K562 (cell line): ENCODE data around the gene ROBO2. TPM values are rescaled to one million over a fixed set of nuclear protein-coding genes. Genes with fewer than 3 reads are reported as not detected.
A peak's percentile ranks its signal among the peaks of the same experiment; 100 is the strongest.

Experiments used
- ATAC-seq: fragments of 200-7000 bp; cut with Tn5 transposase; 3 replicates; pipeline ENCODE4 v1.9.1; 2020; ENCODE audit warnings: moderate library complexity
- BruUV-seq: library from RNA; stranded (reverse); fragments of 400-500 nt; replicated peaks from 2 replicates; lab custom pipeline; 2021; lab: Mats Ljungman, UMichigan
- CTCF ChIA-PET: fragments of 300-600 bp; formaldehyde crosslinking; extraction: SDS; loops from one replicate; lab custom pipeline; 2021; ENCODE audit warnings: low intra/inter-chr PET ratio; lab: Yijun Ruan, JAX
- POLR2A ChIA-PET: fragments of 300-600, 350-650 bp; sonication (Branson Sonifier 250); formaldehyde crosslinking; extraction: SDS; loops from one replicate; lab custom pipeline; 2021; ENCODE audit warnings: antibody characterized with exemption, inconsistent platforms; lab: Yijun Ruan, JAX
- DNase-seq, 4 experiments: peaks; one replicate each; pipeline versions ENCODE4 v3.0.0 to v3.0.0-alpha.2; 2011 to 2018; ENCODE audit warnings: low spot score in 3 of 4, mixed read lengths in 3 of 4; ENCODE audit errors: extremely low read depth in 1 of 4
- FAIRE-seq: peaks from 2 replicates; lab custom pipeline; 2011; peaks lifted over from hg19 to GRCh38; lab: Jason Lieb, UNC
- H2AFZ ChIP-seq: 2 replicates; pipeline ENCODE4 v1.6.0; 2011; ENCODE audit warnings: low read depth, low read length, control low read depth, inconsistent platforms
- H3K27ac ChIP-seq: fragments of 200-600 bp; 3 replicates; pipeline ENCODE4 v1.8.0; 2011; ENCODE audit warnings: low read depth, mild to moderate bottlenecking, control low read depth, inconsistent platforms, low read length, moderate library complexity, mixed read lengths; ENCODE audit errors: extremely low read depth
- H3K27me3 ChIP-seq, 2 experiments: fragments of 300-600 bp in 1 of 2; 2 replicates in 1 of 2; 3 replicates in 1 of 2; pipeline versions ENCODE4 v1.6.0 to v1.8.0; 2011; ENCODE audit warnings: inconsistent platforms in 2 of 2, low read length in 2 of 2, mild to moderate bottlenecking in 1 of 2, mixed read lengths in 1 of 2, moderate library complexity in 1 of 2; ENCODE audit not compliant: control insufficient read depth in 2 of 2, insufficient read depth in 2 of 2
- H3K36me3 ChIP-seq: fragments of 300-600 bp; 3 replicates; pipeline ENCODE4 v1.8.0; 2011; ENCODE audit warnings: mild to moderate bottlenecking, low read length, inconsistent platforms; ENCODE audit not compliant: control insufficient read depth, insufficient read depth
- H3K4me1 ChIP-seq, 2 experiments: fragments of 200-600 bp in 1 of 2; replicated peaks in 1 of 2; 2 replicates in 1 of 2; 3 replicates in 1 of 2; pipeline versions ENCODE4 v1.5.1 to v1.8.0; 2011; ENCODE audit warnings: inconsistent platforms in 2 of 2, low read length in 2 of 2, mild to moderate bottlenecking in 1 of 2, mixed read lengths in 1 of 2, moderate library complexity in 1 of 2; ENCODE audit not compliant: control insufficient read depth in 2 of 2, insufficient read depth in 2 of 2
- H3K4me2 ChIP-seq: 2 replicates; pipeline ENCODE4 v1.6.1; 2011; ENCODE audit warnings: low read length, control low read depth, inconsistent platforms, mixed read lengths; ENCODE audit not compliant: insufficient read depth
- H3K4me3 ChIP-seq: fragments of 200-600 bp; sonication (generic), shearing (Covaris generic); 2 replicates; pipeline ENCODE4 v1.5.1; 2016; ENCODE audit warnings: control low read depth, inconsistent platforms
- H3K79me2 ChIP-seq: fragments of 200-600 bp; 3 replicates; pipeline ENCODE4 v1.8.0; 2011; ENCODE audit warnings: low read length, inconsistent platforms; ENCODE audit not compliant: control insufficient read depth, insufficient read depth
- H3K9ac ChIP-seq, 2 experiments: 2 replicates each; pipeline versions ENCODE4 v1.6.0 to v1.6.1; 2011; ENCODE audit warnings: low read depth in 2 of 2, low read length in 2 of 2, control low read depth in 1 of 2, inconsistent platforms in 1 of 2, mild to moderate bottlenecking in 1 of 2, mixed read lengths in 1 of 2; ENCODE audit not compliant: insufficient read depth in 1 of 2
- H3K9me1 ChIP-seq: one replicate; pipeline ENCODE4 v1.6.0; 2011; ENCODE audit warnings: inconsistent platforms, mild to moderate bottlenecking, low read length, moderate library complexity; ENCODE audit not compliant: control insufficient read depth, insufficient read depth
- H3K9me3 ChIP-seq: replicated peaks from 2 replicates; pipeline ENCODE4 v1.5.1; 2011; ENCODE audit warnings: low read depth, low read length, inconsistent platforms; ENCODE audit not compliant: control insufficient read depth, insufficient read depth
- H4K20me1 ChIP-seq: replicated peaks from 2 replicates; pipeline ENCODE4 v1.6.1; 2011; ENCODE audit warnings: low read length, inconsistent platforms, mixed read lengths; ENCODE audit not compliant: control insufficient read depth, insufficient read depth
- FOXA3 ChIP-seq, 2 experiments: fragments of 450-650 bp in 1 of 2; sonication (generic) in 1 of 2; formaldehyde crosslinking; IDR thresholded peaks in 1 of 2; conservative IDR thresholded peaks in 1 of 2; 2 replicates each; pipeline versions ENCODE4 v1.4.0 to v1.8.0; 2020 to 2022; ENCODE audit warnings: mild to moderate bottlenecking in 2 of 2, missing genetic modification reagents in 1 of 2
- GATAD2B ChIP-seq: fragments of 450-650 bp; IDR thresholded peaks from 2 replicates; pipeline ENCODE4 v1.6.1; 2017; ENCODE audit warnings: mild to moderate bottlenecking, borderline replicate concordance
- TRIM28 ChIP-seq: fragments of 450-650 bp; IDR thresholded peaks from 2 replicates; pipeline ENCODE4 v1.6.1; 2017
- WGBS: fragments of 100-300 bp; shearing (Covaris generic); methylation state at CpG from one replicate; pipeline ENCODE4 v1.1.6; 2016; ENCODE audit warnings: low coverage, mixed read lengths; ENCODE audit not compliant: insufficient coverage; ENCODE audit errors: missing lambda C conversion rate; 5-methylcytosine and 5-hydroxymethylcytosine counted together
- in situ Hi-C: fragments of 300-500 bp; cut with MboI; formaldehyde crosslinking; loops from 4 replicates; pipeline ENCODE4 v1.15.0; 2018; ENCODE audit warnings: inconsistent platforms, mixed read lengths
- intact Hi-C: fragments of 100-400 bp; cut with micrococcal nuclease; formaldehyde crosslinking; loops from 2 replicates; pipeline ENCODE4 v1.14.2; 2022
- polyA plus RNA-seq, 8 experiments: library from polyadenylated mRNA; depleted of rRNA in 4 of 8; stranded (reverse) in 5 of 8; unstranded in 3 of 8; fragments of >200 nt; fragmentation: Nextera tagmentation in 2 of 8; fragmentation: Illumina TruSeq in 1 of 8; extraction: Ambion mirVana in 2 of 8; extraction: Trizol in 1 of 8; gene quantifications; 2 replicates each; pipeline versions ENCODE4 v1.2.1 to v1.2.3, GENCODE V29; 2011 to 2014; ENCODE audit warnings: inconsistent platforms in 1 of 8, missing spikeins in 1 of 8
- total RNA-seq, 7 experiments: library from RNA; depleted of rRNA in 6 of 7; stranded (reverse); fragments of >200 nt in 6 of 7; fragmentation: Illumina TruSeq in 2 of 7; extraction: Trizol in 2 of 7; gene quantifications; 2 replicates each; pipeline versions ENCODE4 v1.2.1 to v1.2.3, GENCODE V29; 2011 to 2021; ENCODE audit warnings: low replicate concordance in 1 of 7
- TF ChIP-seq, protein P1 (sequence below), 2 experiments: fragments of 150-350 bp in 1 of 2; IDR thresholded peaks; 2 replicates each; pipeline ENCODE4 v1.6.1; 2012 to 2016; ENCODE audit warnings: low read depth in 2 of 2, low read length in 2 of 2, mild to moderate bottlenecking in 1 of 2, moderate library complexity in 1 of 2

ROBO2 gene
- total and polyA plus RNA-seq, 9 of the 15 experiments (the other 6 are each of a cell fraction or from before 2014, with no cell fraction given) = 0.84 to 3.0 (median 1.7) TPM

DNA sequence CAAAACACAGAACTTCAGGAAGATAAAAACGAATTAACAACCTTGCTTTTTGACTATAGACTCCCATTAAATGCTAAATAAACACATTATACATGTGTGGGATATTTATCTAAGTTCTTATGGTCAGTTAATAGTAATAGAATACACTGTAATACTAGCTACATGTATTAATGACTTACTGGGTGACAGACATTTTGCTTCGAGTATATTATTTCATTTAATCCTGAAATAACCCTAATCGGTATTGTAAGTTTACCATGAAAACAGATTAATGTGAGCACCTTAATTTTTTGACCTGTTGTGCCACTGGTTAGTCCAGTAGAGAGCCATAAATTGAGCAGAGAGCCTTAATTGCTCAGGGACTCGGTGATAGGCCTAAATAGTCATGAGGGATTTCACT, 151.1 kb downstream of the ROBO2 start:
- H3K9me3 ChIP-seq = no peaks in the 10 kb centered on the region
- ChIA-PET POLR2A (interaction anchor here (1.1 kb wide), 1 partner anchor 14 kb away, joined by 5 read pairs; no protein-coding TSS in a partner anchor), CTCF (no interaction called here)
- DNase-seq = no peak
- peaks cover 0 to 6% of the 10 kb centered on the region in 2 experiments; a peak in 2 of 5 replicates for H3K4me1 ChIP-seq
- ATAC-seq = peak; percentile 69
- no peak overlapping the region for H3K4me3 ChIP-seq
- peak overlapping the region in 1 of 2 experiments; percentile 57; a peak in 2 of 4 replicates for H3K9ac ChIP-seq
- intact Hi-C loops = no loop called here
- peak overlapping the region; percentile 93 for H2AFZ ChIP-seq
- in situ Hi-C loops = no loop called here
- H3K4me2 ChIP-seq = no peak overlapping the region; the same call in 1 of the 2 replicates
- H3K36me3 ChIP-seq = no peaks in the 10 kb centered on the region
- WGBS = 6% methylated on average over 4 of the region's 4 CpGs
- FAIRE-seq = no peak
- no peaks in the 10 kb centered on the region for H3K79me2 ChIP-seq
- no peaks in the 10 kb centered on the region for H3K9me1 ChIP-seq
- no peaks in the 10 kb centered on the region for H3K27me3 ChIP-seq
- no peaks in the 10 kb centered on the region for H4K20me1 ChIP-seq
- BruUV-seq = no TSS peak
- TF ChIP-seq, protein P1, sequence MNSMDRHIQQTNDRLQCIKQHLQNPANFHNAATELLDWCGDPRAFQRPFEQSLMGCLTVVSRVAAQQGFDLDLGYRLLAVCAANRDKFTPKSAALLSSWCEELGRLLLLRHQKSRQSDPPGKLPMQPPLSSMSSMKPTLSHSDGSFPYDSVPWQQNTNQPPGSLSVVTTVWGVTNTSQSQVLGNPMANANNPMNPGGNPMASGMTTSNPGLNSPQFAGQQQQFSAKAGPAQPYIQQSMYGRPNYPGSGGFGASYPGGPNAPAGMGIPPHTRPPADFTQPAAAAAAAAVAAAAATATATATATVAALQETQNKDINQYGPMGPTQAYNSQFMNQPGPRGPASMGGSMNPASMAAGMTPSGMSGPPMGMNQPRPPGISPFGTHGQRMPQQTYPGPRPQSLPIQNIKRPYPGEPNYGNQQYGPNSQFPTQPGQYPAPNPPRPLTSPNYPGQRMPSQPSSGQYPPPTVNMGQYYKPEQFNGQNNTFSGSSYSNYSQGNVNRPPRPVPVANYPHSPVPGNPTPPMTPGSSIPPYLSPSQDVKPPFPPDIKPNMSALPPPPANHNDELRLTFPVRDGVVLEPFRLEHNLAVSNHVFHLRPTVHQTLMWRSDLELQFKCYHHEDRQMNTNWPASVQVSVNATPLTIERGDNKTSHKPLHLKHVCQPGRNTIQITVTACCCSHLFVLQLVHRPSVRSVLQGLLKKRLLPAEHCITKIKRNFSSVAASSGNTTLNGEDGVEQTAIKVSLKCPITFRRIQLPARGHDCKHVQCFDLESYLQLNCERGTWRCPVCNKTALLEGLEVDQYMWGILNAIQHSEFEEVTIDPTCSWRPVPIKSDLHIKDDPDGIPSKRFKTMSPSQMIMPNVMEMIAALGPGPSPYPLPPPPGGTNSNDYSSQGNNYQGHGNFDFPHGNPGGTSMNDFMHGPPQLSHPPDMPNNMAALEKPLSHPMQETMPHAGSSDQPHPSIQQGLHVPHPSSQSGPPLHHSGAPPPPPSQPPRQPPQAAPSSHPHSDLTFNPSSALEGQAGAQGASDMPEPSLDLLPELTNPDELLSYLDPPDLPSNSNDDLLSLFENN (IDR thresholded peaks at IDR 0.05; ENCODE audit: low read depth in 2 of 2, low read length in 2 of 2) = no peak
- no peak for TF ChIP-seq FOXA3 (CRISPR knock-in tag; conservative IDR thresholded peaks at IDR 0.05 in 1 of 2, IDR thresholded peaks at IDR 0.05 in 1 of 2)
- TF ChIP-seq GATAD2B = no peak
- TF ChIP-seq TRIM28 = no peak
- H3K27ac ChIP-seq = peak overlapping the region; percentile 67
